H1 (cell line): ENCODE results near the gene RAB35. TPM values are rescaled to one million over a fixed set of nuclear protein-coding genes. Genes with fewer than 3 reads are reported as not detected.
A peak's percentile ranks its signal among the peaks of the same experiment; 100 is the strongest.

ENCODE experiments used
- CTCF ChIA-PET: fragments of 300-600 bp; sonication (Branson Sonifier 250); formaldehyde crosslinking; loops from one replicate; lab custom pipeline; 2021; ENCODE audit not compliant: partially characterized antibody; lab: Charles Lee
- POLR2A ChIA-PET: fragments of 300-600 bp; sonication (Branson Sonifier 250); formaldehyde crosslinking; loops from one replicate; lab custom pipeline; 2021; ENCODE audit warnings: inconsistent platforms; ENCODE audit not compliant: partially characterized antibody; lab: Charles Lee
- DNase-seq, 2 experiments: peaks; one replicate each; pipeline versions ENCODE4 v3.0.0 to v3.0.0-alpha.2; 2010 to 2022; ENCODE audit warnings: low spot score in 2 of 2, low read depth in 1 of 2, mixed read lengths in 1 of 2
- FAIRE-seq: peaks from 2 replicates; lab custom pipeline; 2011; peaks lifted over from hg19 to GRCh38; lab: Jason Lieb, UNC
- H2AFZ ChIP-seq: 2 replicates; pipeline ENCODE4 v1.8.1; 2012; ENCODE audit warnings: low read length, inconsistent platforms
- H2AK5ac ChIP-seq: 2 replicates; pipeline ENCODE4 v1.6.1; 2013; ENCODE audit warnings: low read depth, low read length
- H2BK120ac ChIP-seq: replicated peaks from 2 replicates; pipeline ENCODE3; 2013; ENCODE audit warnings: low read depth, low read length, inconsistent platforms
- H2BK12ac ChIP-seq: 2 replicates; pipeline ENCODE4 v1.6.1; 2013; ENCODE audit warnings: low read depth, low read length
- H2BK15ac ChIP-seq: 2 replicates; pipeline ENCODE4 v1.6.1; 2013; ENCODE audit warnings: low read length
- H2BK20ac ChIP-seq: 2 replicates; pipeline ENCODE4 v1.6.1; 2013; ENCODE audit warnings: low read length
- H2BK5ac ChIP-seq: 2 replicates; pipeline ENCODE4 v1.6.1; 2013; ENCODE audit warnings: low read depth, low read length
- H3K14ac ChIP-seq: 2 replicates; pipeline ENCODE4 v1.6.1; 2013; ENCODE audit warnings: inconsistent platforms; ENCODE audit not compliant: insufficient read length
- H3K18ac ChIP-seq: 2 replicates; pipeline ENCODE4 v1.6.1; 2013; ENCODE audit warnings: low read length; ENCODE audit errors: extremely low read depth
- H3K23ac ChIP-seq: 2 replicates; pipeline ENCODE4 v1.6.1; 2013; ENCODE audit warnings: inconsistent platforms; ENCODE audit not compliant: insufficient read length
- H3K23me2 ChIP-seq: 2 replicates; pipeline ENCODE4 v1.6.1; 2013; ENCODE audit warnings: low read depth, low read length
- H3K27ac ChIP-seq: 2 replicates; pipeline ENCODE4 v1.6.1; 2011; ENCODE audit warnings: low read depth, low read length, inconsistent platforms
- H3K27me3 ChIP-seq, 4 experiments: replicated peaks in 1 of 4; 1 replicate in 1 of 4; 2 replicates in 3 of 4; pipeline versions ENCODE4 v1.6.1 to v1.8.1; 2011 to 2013; ENCODE audit warnings: low read length in 3 of 4, mild to moderate bottlenecking in 3 of 4, inconsistent platforms in 2 of 4, mixed read lengths in 2 of 4, moderate library complexity in 1 of 4; ENCODE audit not compliant: control insufficient read depth in 3 of 4, insufficient read depth in 3 of 4; ENCODE audit errors: extremely low read depth in 1 of 4
- H3K36me3 ChIP-seq, 4 experiments: 2 replicates each; pipeline versions ENCODE4 v1.6.1 to v1.8.1; 2011 to 2013; ENCODE audit warnings: mild to moderate bottlenecking in 4 of 4, low read length in 3 of 4, moderate library complexity in 2 of 4, control low read depth in 1 of 4, inconsistent platforms in 1 of 4; ENCODE audit not compliant: insufficient read depth in 4 of 4, control insufficient read depth in 2 of 4
- H3K4ac ChIP-seq: replicated peaks from 2 replicates; pipeline ENCODE3; 2013; ENCODE audit warnings: low read length, low read depth, mixed read lengths, inconsistent platforms; ENCODE audit not compliant: insufficient read length
- H3K4me1 ChIP-seq, 4 experiments: replicated peaks in 1 of 4; 1 replicate in 1 of 4; 2 replicates in 3 of 4; pipeline versions ENCODE4 v1.6.1 to v1.8.1; 2011 to 2013; ENCODE audit warnings: low read length in 3 of 4, inconsistent platforms in 2 of 4, mixed read lengths in 1 of 4; ENCODE audit not compliant: insufficient read depth in 4 of 4, control insufficient read depth in 3 of 4
- H3K4me2 ChIP-seq, 2 experiments: 2 replicates each; pipeline versions ENCODE4 v1.6.1 to v1.8.1; 2011 to 2013; ENCODE audit warnings: low read depth in 2 of 2, low read length in 2 of 2, control low read depth in 1 of 2, inconsistent platforms in 1 of 2, mild to moderate bottlenecking in 1 of 2; ENCODE audit not compliant: insufficient read depth in 1 of 2
- H3K4me3 ChIP-seq, 4 experiments: fragments of 200-600, 300-600 bp in 1 of 4; sonication (generic), shearing (Covaris generic), sonication (Bioruptor Twin) in 1 of 4; 2 replicates each; pipeline versions ENCODE4 v1.5.1 to v1.8.1; 2011 to 2016; ENCODE audit warnings: low read length in 4 of 4, low read depth in 3 of 4, control low read depth in 2 of 4, inconsistent platforms in 2 of 4, mild to moderate bottlenecking in 2 of 4, mixed read lengths in 1 of 4, moderate library complexity in 1 of 4; ENCODE audit not compliant: insufficient read depth in 2 of 4; ENCODE audit errors: extremely low read depth in 1 of 4
- H3K56ac ChIP-seq: replicated peaks from 2 replicates; pipeline ENCODE3; 2013; ENCODE audit warnings: low read depth, mild to moderate bottlenecking, mixed read lengths, low read length, inconsistent platforms; ENCODE audit not compliant: insufficient read length
- H3K79me1 ChIP-seq: 2 replicates; pipeline ENCODE4 v1.6.1; 2013; ENCODE audit warnings: low read depth, low read length, control low read depth
- H3K79me2 ChIP-seq, 2 experiments: 2 replicates each; pipeline versions ENCODE4 v1.6.1 to v1.8.1; 2012 to 2013; ENCODE audit warnings: low read length in 2 of 2, mild to moderate bottlenecking in 2 of 2, inconsistent platforms in 1 of 2; ENCODE audit not compliant: insufficient read depth in 2 of 2, control insufficient read depth in 1 of 2
- H3K9ac ChIP-seq, 4 experiments: replicated peaks in 1 of 4; 1 replicate in 1 of 4; 2 replicates in 3 of 4; pipeline versions ENCODE4 v1.6.1 to v1.8.1; 2011 to 2013; ENCODE audit warnings: low read depth in 3 of 4, low read length in 3 of 4, control low read depth in 2 of 4, mild to moderate bottlenecking in 2 of 4, moderate library complexity in 2 of 4, inconsistent platforms in 1 of 4; ENCODE audit errors: extremely low read depth in 1 of 4
- H3K9me3 ChIP-seq, 2 experiments: 2 replicates each; pipeline versions ENCODE4 v1.6.1 to v1.8.1; 2012 to 2013; ENCODE audit warnings: mild to moderate bottlenecking in 2 of 2, moderate library complexity in 2 of 2, control low read depth in 1 of 2, inconsistent platforms in 1 of 2, low read depth in 1 of 2, low read length in 1 of 2, mixed read lengths in 1 of 2; ENCODE audit not compliant: insufficient read depth in 2 of 2
- H4K20me1 ChIP-seq, 2 experiments: replicated peaks in 1 of 2; 2 replicates each; pipeline versions ENCODE3 to v1.8.1; 2011 to 2013; ENCODE audit warnings: inconsistent platforms in 2 of 2, low read length in 2 of 2, mild to moderate bottlenecking in 1 of 2; ENCODE audit not compliant: insufficient read depth in 2 of 2, control insufficient read depth in 1 of 2
- H4K5ac ChIP-seq: 2 replicates; pipeline ENCODE4 v1.6.1; 2013; ENCODE audit warnings: low read length, low read depth, mixed read lengths, inconsistent platforms; ENCODE audit not compliant: insufficient read length
- H4K8ac ChIP-seq: 2 replicates; pipeline ENCODE4 v1.8.0; 2013; ENCODE audit warnings: mild to moderate bottlenecking, moderate library complexity, low read length, inconsistent platforms; ENCODE audit not compliant: insufficient read depth; ENCODE audit errors: extremely low read depth
- H4K91ac ChIP-seq: replicated peaks from 2 replicates; pipeline ENCODE3; 2013; ENCODE audit warnings: low read length, mixed read lengths, inconsistent platforms; ENCODE audit not compliant: insufficient read length
- BACH1 ChIP-seq: IDR thresholded peaks from 2 replicates; pipeline ENCODE4 v1.6.1; 2012; ENCODE audit warnings: low read length, improper control_type of control experiment
- BRCA1 ChIP-seq: IDR thresholded peaks from 2 replicates; pipeline ENCODE4 v1.6.1; 2012; ENCODE audit warnings: low read depth, low read length, improper control_type of control experiment
- CBX8 ChIP-seq: fragments of 300-800, 300-1000 bp; sonication (generic); IDR thresholded peaks from 2 replicates; pipeline ENCODE4 v1.7.1; 2016; ENCODE audit warnings: low read depth, low read length, borderline replicate concordance
- CREB1 ChIP-seq: IDR thresholded peaks from 2 replicates; pipeline ENCODE4 v1.6.1; 2012; ENCODE audit warnings: inconsistent platforms
- EGR1 ChIP-seq: IDR thresholded peaks from 2 replicates; pipeline ENCODE4 v1.6.1; 2011; ENCODE audit warnings: low read depth, low read length, borderline replicate concordance
- FOSL1 ChIP-seq: IDR thresholded peaks from 2 replicates; pipeline ENCODE4 v1.6.1; 2011; ENCODE audit warnings: mild to moderate bottlenecking, low read depth, low read length, moderate library complexity; ENCODE audit not compliant: insufficient read depth
- JUN ChIP-seq: IDR thresholded peaks from 2 replicates; pipeline ENCODE4 v1.6.1; 2011; ENCODE audit warnings: low read depth, mild to moderate bottlenecking, improper control_type of control experiment, low read length
- RXRA ChIP-seq: IDR thresholded peaks from 2 replicates; pipeline ENCODE4 v1.6.1; 2011; ENCODE audit warnings: low read depth, mild to moderate bottlenecking, low read length, moderate library complexity; ENCODE audit not compliant: insufficient read depth
- SRF ChIP-seq: IDR thresholded peaks from 2 replicates; pipeline ENCODE4 v1.6.1; 2011; ENCODE audit warnings: mild to moderate bottlenecking, low read depth, low read length, moderate library complexity
- TAF1 ChIP-seq: IDR thresholded peaks from 2 replicates; pipeline ENCODE4 v1.6.1; 2011; ENCODE audit warnings: mild to moderate bottlenecking, low read depth, low read length
- WGBS, 2 experiments: shearing (Covaris generic) in 1 of 2; methylation state at CpG; one replicate each; pipeline versions ENCODE4 v1.1.6 to v1.1.7; 2013 to 2015; ENCODE audit warnings: low lambda C conversion rate in 2 of 2, mixed read lengths in 2 of 2, inconsistent platforms in 1 of 2, low coverage in 1 of 2, missing lambda C conversion rate in 1 of 2; ENCODE audit not compliant: insufficient replicate concordance in 2 of 2, insufficient coverage in 1 of 2, insufficient read length in 1 of 2; ENCODE audit errors: extremely low coverage in 1 of 2, missing lambda C conversion rate in 1 of 2; 5-methylcytosine and 5-hydroxymethylcytosine counted together
- polyA plus RNA-seq, 7 experiments: library from polyadenylated mRNA; depleted of rRNA in 3 of 7; stranded (reverse) in 5 of 7; unstranded in 2 of 7; fragments of >200 nt in 5 of 7; fragments of 200-250 nt in 2 of 7; gene quantifications; 1 replicate in 5 of 7; 2 replicates in 1 of 7; 4 replicates in 1 of 7; pipeline versions ENCODE4 v1.2.1 to v1.2.3, GENCODE V29; 2011 to 2013; ENCODE audit warnings: missing spikeins in 2 of 7, mixed read lengths in 2 of 7
- total RNA-seq: library from RNA; stranded (reverse); fragmentation: NEBNext Ultra II Directional; extraction: Animal tissue kit (Norgen Biotek cat#: 25700); gene quantifications from 2 replicates; pipeline ENCODE4 v1.2.1, GENCODE V29; 2021
- TF ChIP-seq, protein P1 (sequence below), 3 experiments: IDR thresholded peaks; 1 replicate in 2 of 3; 2 replicates in 1 of 3; pipeline versions ENCODE4 v1.5.1 to v1.6.1; 2011; ENCODE audit warnings: low read length in 3 of 3, mild to moderate bottlenecking in 3 of 3, inconsistent platforms in 2 of 3, low read depth in 1 of 3, moderate library complexity in 1 of 3; ENCODE audit not compliant: insufficient read depth in 1 of 3; ENCODE audit errors: control extremely low read depth in 1 of 3

RAB35 gene
- total and polyA plus RNA-seq, 2 of the 8 experiments (the other 6 are each of a cell fraction or from before 2014, with no cell fraction given): 33.4 to 39.0 TPM

DNA sequence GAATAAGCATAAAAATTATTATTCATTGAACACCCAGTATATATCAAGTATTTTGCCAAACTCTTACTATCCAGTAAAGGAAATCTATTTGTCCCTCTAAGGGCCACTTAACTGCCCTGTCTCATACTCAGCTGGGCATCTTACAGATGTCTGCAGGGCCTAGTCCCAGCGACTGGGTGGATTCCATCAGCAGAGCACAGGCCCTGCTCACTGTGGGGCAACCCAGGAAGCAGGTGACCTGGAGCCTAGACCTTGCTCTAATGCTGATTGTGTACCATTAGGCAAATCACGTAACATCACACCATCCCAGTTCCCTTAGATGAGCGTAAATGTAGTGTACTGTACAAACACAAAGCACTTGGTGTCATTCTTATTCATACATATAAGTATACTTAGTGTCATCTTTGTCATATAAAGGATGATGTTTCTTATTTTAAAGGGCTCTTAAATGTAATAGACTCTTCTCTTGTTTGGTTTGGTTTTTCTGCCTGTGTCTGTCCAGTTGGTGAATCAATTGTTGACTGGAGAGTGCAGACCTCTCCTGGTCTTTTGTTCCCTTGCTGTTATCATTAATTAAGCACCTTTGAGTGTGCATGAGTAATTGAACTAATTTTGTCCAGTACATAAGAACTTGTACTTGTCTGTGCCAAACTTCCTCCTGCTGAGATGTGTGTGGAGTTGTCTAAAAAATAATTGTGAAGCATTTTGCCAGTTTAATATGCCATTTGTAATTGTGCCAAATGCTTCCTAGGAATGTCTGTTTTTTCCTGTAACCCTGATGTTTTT lies 49.3 kb downstream of the RAB35 start:
- Histone ChIP-seq H3K4ac (no peak overlapping the region), H3K27me3 (no peaks in the 10 kb centered on the region), H2BK15ac (no peak overlapping the region), H3K4me1 (peaks cover 0 to 4% (median 1%) of the 10 kb centered on the region in 4 experiments; a peak in 2 of 7 replicates), H4K5ac (no peak overlapping the region), H2BK12ac (no peak overlapping the region), H3K4me3 (no peak overlapping the region), H3K4me2 (no peak overlapping the region), H3K79me2 (no peaks in the 10 kb centered on the region), H4K8ac (0 out of 2 replicates have a peak overlapping the region, but pooled peaks have one; percentile 79), H3K36me3 (peaks cover 0 to 3% (median 0%) of the 10 kb centered on the region in 4 experiments; a peak in 3 of 8 replicates), H3K56ac (no peak overlapping the region), H2AFZ (no peak overlapping the region), H3K9me3 (no peaks in the 10 kb centered on the region), H3K79me1 (no peaks in the 10 kb centered on the region), H3K18ac (no peak overlapping the region), H3K9ac (no peak overlapping the region), H2BK120ac (no peak overlapping the region), H3K14ac (no peak overlapping the region), H4K20me1 (no peaks in the 10 kb centered on the region), H2AK5ac (no peak overlapping the region), H3K27ac (no peak overlapping the region), H4K91ac (no peak overlapping the region), H2BK5ac (no peak overlapping the region), H3K23ac (no peak overlapping the region), H3K23me2 (no peaks in the 10 kb centered on the region), H2BK20ac (no peak overlapping the region)
- no peak for DNase-seq
- POLR2A ChIA-PET: interaction anchor here (0.8 kb wide), 1 partner anchor 134 kb away, joined by 3 read pairs; the partner anchor contains the start of gene RPLP0
- 88% methylated on average over 3 of the region's 3 CpGs; no CpG with 5 or more reads in 1 of the 2 experiments for WGBS, 2 experiments
- FAIRE-seq: no peak
- CTCF ChIA-PET: no interaction called here
- TF ChIP-seq RXRA (no peak), BRCA1 (no peak), JUN (no peak), FOSL1 (no peak), TAF1 (no peak), BACH1 (no peak), SRF (no peak), EGR1 (no peak), CREB1 (no peak), CBX8 (no peak)
- TF ChIP-seq, protein P1, sequence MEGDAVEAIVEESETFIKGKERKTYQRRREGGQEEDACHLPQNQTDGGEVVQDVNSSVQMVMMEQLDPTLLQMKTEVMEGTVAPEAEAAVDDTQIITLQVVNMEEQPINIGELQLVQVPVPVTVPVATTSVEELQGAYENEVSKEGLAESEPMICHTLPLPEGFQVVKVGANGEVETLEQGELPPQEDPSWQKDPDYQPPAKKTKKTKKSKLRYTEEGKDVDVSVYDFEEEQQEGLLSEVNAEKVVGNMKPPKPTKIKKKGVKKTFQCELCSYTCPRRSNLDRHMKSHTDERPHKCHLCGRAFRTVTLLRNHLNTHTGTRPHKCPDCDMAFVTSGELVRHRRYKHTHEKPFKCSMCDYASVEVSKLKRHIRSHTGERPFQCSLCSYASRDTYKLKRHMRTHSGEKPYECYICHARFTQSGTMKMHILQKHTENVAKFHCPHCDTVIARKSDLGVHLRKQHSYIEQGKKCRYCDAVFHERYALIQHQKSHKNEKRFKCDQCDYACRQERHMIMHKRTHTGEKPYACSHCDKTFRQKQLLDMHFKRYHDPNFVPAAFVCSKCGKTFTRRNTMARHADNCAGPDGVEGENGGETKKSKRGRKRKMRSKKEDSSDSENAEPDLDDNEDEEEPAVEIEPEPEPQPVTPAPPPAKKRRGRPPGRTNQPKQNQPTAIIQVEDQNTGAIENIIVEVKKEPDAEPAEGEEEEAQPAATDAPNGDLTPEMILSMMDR (IDR thresholded peaks at IDR 0.05; ENCODE audit: control extremely low read depth in 1 of 3, insufficient read depth in 1 of 3, low read depth in 1 of 3, low read length in 3 of 3): no peak
